Calu3 (cell line): ENCODE results near the gene CDKL2. TPM values are rescaled to one million over a fixed set of nuclear protein-coding genes. Genes with fewer than 3 reads are reported as not detected.
"Not testable (repeated sequence)": the region's sequence is repeated elsewhere in the genome, so short reads cannot be mapped to it uniquely, and the experiment has no call there.

ENCODE experiments used
- BruUV-seq: library from RNA; stranded (reverse); fragments of 400-500 nt; replicated peaks from 2 replicates; lab custom pipeline; 2021; lab: Mats Ljungman, UMichigan
- CTCF ChIA-PET: fragments of 300-600 bp; sonication (Branson Sonifier 250); formaldehyde crosslinking; loops from one replicate; lab custom pipeline; 2022; ENCODE audit warnings: antibody characterized with exemption; lab: Charles Lee
- DNase-seq: peaks from one replicate; pipeline ENCODE4 v3.0.0; 2022
- H3K27ac Mint-ChIP-seq: one replicate; pipeline ENCODE4 v1.8.0; 2022; ENCODE audit warnings: mixed read lengths; ENCODE audit not compliant: unreplicated experiment
- H3K27me3 Mint-ChIP-seq: one replicate; pipeline ENCODE4 v1.8.0; 2022; ENCODE audit warnings: mixed read lengths; ENCODE audit not compliant: unreplicated experiment
- H3K36me3 Mint-ChIP-seq: one replicate; pipeline ENCODE4 v1.8.0; 2022; ENCODE audit warnings: mild to moderate bottlenecking, moderate library complexity, mixed read lengths; ENCODE audit not compliant: insufficient read depth, unreplicated experiment
- H3K4me1 Mint-ChIP-seq: one replicate; pipeline ENCODE4 v1.8.0; 2022; ENCODE audit warnings: mild to moderate bottlenecking, low read depth, mixed read lengths; ENCODE audit not compliant: unreplicated experiment
- H3K4me3 Mint-ChIP-seq: one replicate; pipeline ENCODE4 v1.8.0; 2022; ENCODE audit warnings: mild to moderate bottlenecking, low read depth, moderate library complexity, mixed read lengths; ENCODE audit not compliant: unreplicated experiment
- H3K9me3 Mint-ChIP-seq: one replicate; pipeline ENCODE4 v1.8.0; 2022; ENCODE audit warnings: low read depth, mixed read lengths; ENCODE audit not compliant: unreplicated experiment
- intact Hi-C: fragments of 100-400 bp; cut with micrococcal nuclease; formaldehyde crosslinking; loops from one replicate; pipeline ENCODE4 v1.10.0; 2022; ENCODE audit not compliant: unreplicated experiment
- total RNA-seq: library from RNA; stranded (reverse); gene quantifications from 2 replicates; pipeline ENCODE4 v1.2.3, GENCODE V29; 2022
- TF ChIP-seq, protein P1 (sequence below): fragments of 200-600 bp; IDR thresholded peaks from one replicate; pipeline ENCODE4 v1.8.0; 2022; ENCODE audit warnings: antibody characterized with exemption; ENCODE audit not compliant: unreplicated experiment

CDKL2 gene
- total RNA-seq, 1 experiment from 2014 or later = 2.7 TPM

DNA sequence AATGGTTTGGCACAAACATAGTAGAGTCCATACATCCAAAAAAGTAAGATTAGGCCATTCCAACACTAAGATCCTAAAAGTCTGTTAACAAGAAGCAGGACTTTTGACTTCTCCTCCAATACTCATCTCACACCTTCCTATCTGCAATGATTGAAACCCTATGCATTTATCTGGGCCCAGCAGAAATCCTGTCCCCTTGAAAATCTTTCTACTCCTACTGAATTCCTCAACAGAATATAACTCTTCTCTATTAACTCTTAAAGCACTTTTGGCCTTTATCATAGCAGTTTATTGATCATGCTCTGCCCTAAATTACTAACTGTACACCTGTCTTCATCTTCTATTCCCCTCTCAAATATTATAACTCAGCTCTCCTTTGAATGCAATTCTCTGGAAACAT is 38.3 kb upstream of the CDKL2 start:
- Mint-ChIP-seq H3K4me1 (peaks cover 33% of the 10 kb centered on the region), H3K27me3 (no peaks in the 10 kb centered on the region), H3K9me3 (no peaks in the 10 kb centered on the region), H3K27ac (no peak overlapping the region), H3K36me3 (peaks cover 25% of the 10 kb centered on the region), H3K4me3 (no peak overlapping the region)
- TF ChIP-seq, protein P1, sequence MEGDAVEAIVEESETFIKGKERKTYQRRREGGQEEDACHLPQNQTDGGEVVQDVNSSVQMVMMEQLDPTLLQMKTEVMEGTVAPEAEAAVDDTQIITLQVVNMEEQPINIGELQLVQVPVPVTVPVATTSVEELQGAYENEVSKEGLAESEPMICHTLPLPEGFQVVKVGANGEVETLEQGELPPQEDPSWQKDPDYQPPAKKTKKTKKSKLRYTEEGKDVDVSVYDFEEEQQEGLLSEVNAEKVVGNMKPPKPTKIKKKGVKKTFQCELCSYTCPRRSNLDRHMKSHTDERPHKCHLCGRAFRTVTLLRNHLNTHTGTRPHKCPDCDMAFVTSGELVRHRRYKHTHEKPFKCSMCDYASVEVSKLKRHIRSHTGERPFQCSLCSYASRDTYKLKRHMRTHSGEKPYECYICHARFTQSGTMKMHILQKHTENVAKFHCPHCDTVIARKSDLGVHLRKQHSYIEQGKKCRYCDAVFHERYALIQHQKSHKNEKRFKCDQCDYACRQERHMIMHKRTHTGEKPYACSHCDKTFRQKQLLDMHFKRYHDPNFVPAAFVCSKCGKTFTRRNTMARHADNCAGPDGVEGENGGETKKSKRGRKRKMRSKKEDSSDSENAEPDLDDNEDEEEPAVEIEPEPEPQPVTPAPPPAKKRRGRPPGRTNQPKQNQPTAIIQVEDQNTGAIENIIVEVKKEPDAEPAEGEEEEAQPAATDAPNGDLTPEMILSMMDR = no peak
- DNase-seq = no peak
- CTCF ChIA-PET = no interaction called here
- intact Hi-C loops = no loop called here
- no TSS peak for BruUV-seq

DNA sequence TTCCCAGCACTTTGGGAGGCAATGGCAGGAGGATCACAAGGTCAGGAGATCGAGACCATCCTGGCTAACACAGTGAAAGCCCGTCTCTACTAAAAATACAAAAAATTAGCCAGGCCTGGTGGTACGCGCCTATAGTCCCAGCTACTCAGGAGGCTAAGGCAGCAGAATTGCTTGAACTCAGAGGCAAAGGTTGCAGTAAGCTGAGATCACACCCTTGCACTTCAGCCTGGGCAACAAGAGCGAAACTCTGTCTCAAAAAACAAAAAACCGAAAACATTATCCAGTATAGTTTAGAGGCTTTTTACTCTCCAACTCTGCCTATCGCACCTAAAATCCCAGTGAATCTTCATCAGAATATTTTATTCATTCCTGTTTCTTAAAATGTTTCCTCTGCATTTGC is 37.3 kb upstream of the CDKL2 start:
- BruUV-seq, intact Hi-C loops, CTCF ChIA-PET, DNase-seq, H3K27ac Mint-ChIP-seq, H3K27me3 Mint-ChIP-seq, H3K9me3 Mint-ChIP-seq, H3K4me3 Mint-ChIP-seq: not testable (repeated sequence)
- Mint-ChIP-seq H3K36me3 (peaks cover 17% of the 10 kb centered on the region), H3K4me1 (peaks cover 33% of the 10 kb centered on the region)

DNA sequence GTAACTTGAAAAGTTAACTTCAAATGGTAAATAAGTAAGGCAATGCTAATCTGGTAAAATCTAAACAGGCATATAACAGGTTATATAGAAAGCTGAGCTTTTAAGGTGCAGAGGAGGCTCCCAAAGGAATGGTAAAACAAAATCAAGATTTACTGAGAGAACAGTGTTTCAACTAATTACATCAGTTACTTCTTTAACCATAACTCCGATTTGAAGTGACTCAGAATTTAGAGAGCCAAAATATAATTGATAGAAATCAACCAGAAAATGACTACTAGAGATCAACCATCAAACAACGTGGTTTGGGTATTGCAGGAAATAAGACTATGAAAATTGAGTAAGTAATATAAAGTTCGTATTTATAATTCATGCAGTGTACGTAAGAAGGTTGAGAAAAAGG is 36.0 kb upstream of the CDKL2 start:
- TF ChIP-seq, protein P1 = no peak
- DNase-seq = no peak
- H3K36me3 Mint-ChIP-seq = peaks cover 15% of the 10 kb centered on the region
- CTCF ChIA-PET = no interaction called here
- H3K9me3 Mint-ChIP-seq = no peaks in the 10 kb centered on the region
- H3K27ac Mint-ChIP-seq = no peak overlapping the region
- H3K4me3 Mint-ChIP-seq = no peak overlapping the region
- no TSS peak for BruUV-seq
- no peaks in the 10 kb centered on the region for H3K27me3 Mint-ChIP-seq
- intact Hi-C loops = no loop called here
- peaks cover 28% of the 10 kb centered on the region for H3K4me1 Mint-ChIP-seq

DNA sequence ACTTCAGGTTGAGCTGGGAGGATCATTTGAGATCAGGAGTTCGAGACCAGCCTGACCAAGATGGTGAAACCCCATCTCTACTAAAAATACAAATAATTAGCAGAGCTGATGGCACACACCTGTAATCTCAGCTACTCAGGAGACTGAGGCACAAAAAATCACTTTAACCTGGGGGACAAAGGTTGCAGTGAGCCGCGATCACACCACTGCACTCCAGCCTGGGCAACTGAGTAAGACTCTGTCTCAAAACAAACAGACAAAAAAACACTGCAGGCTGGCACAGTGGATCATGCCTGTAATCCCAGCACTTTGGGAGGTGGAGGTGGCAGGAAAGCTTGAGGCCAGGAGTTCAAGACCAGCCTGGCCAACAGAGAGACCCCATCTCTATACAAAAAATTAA is 34.3 kb upstream of the CDKL2 start:
- not testable (repeated sequence) for H3K9me3 Mint-ChIP-seq, BruUV-seq

DNA sequence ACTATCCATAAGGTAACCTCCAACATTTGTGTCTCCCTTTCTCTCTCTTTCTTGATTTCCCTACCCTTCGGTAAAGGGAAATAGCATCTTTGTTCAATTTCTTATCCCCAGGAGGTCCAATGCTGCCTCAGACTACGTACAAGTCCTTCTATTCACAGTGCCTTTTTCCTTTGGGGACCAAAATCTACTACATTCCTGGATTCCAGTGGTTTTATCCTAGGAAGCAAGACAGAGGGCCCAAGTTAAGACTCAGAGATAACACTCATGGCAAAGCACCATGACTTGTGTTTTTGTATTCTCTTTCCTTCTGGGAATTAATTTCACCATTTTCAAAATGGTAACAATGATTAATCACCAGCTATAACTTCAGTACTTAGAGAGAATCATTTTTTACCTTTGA is 32.3 kb upstream of the CDKL2 start:
- TF ChIP-seq, protein P1 = no peak
- Mint-ChIP-seq H3K27me3 (no peaks in the 10 kb centered on the region), H3K4me3 (no peak overlapping the region), H3K4me1 (peaks cover 12% of the 10 kb centered on the region), H3K36me3 (peaks cover 29% of the 10 kb centered on the region), H3K9me3 (no peaks in the 10 kb centered on the region), H3K27ac (no peak overlapping the region)
- DNase-seq = no peak
- intact Hi-C loops = no loop called here
- CTCF ChIA-PET = no interaction called here
- BruUV-seq = no TSS peak

More for the DNA sequence above, 34.3 kb upstream of the CDKL2 start:
- Mint-ChIP-seq H3K36me3 (peaks cover 15% of the 10 kb centered on the region), H3K4me1 (peaks cover 15% of the 10 kb centered on the region)
- intact Hi-C loops, H3K27me3 Mint-ChIP-seq, DNase-seq, CTCF ChIA-PET, H3K27ac Mint-ChIP-seq, H3K4me3 Mint-ChIP-seq: not testable (repeated sequence)
